AG04450 (cell line): ENCODE data around the gene SCN9A. TPM values are rescaled to one million over a fixed set of nuclear protein-coding genes. Genes with fewer than 3 reads are reported as not detected.
A peak's percentile ranks its signal among the peaks of the same experiment; 100 is the strongest.

Source experiments
- CTCF ChIA-PET: fragments of 300-600, 350-600 bp; formaldehyde crosslinking; extraction: SDS; loops from one replicate; lab custom pipeline; 2022; ENCODE audit warnings: antibody characterized with exemption, inconsistent platforms; lab: Charles Lee
- POLR2A ChIA-PET: fragments of 350-600 bp; formaldehyde crosslinking; extraction: SDS; loops from one replicate; lab custom pipeline; 2021; ENCODE audit warnings: antibody characterized with exemption, inconsistent platforms; lab: Yijun Ruan, JAX
- DNase-seq: peaks from one replicate; pipeline ENCODE4 v3.0.0-alpha.2; 2011; ENCODE audit warnings: low read depth, low spot score
- H3K27ac ChIP-seq: one replicate; pipeline ENCODE4 v1.5.1; 2012; ENCODE audit warnings: low read depth, low read length, control low read depth
- H3K27me3 ChIP-seq: one replicate; pipeline ENCODE4 v1.6.0; 2012; ENCODE audit warnings: low read length; ENCODE audit not compliant: control insufficient read depth, insufficient read depth
- H3K4me3 ChIP-seq: 2 replicates; pipeline ENCODE4 v1.5.1; 2011; ENCODE audit warnings: mild to moderate bottlenecking, low read depth, low read length, control low read depth
- H3K9me3 ChIP-seq: 2 replicates; pipeline ENCODE4 v1.5.1; 2012; ENCODE audit warnings: low read length; ENCODE audit not compliant: control insufficient read depth, insufficient read depth
- CTCF ChIP-seq: IDR thresholded peaks from 2 replicates; pipeline ENCODE4 v1.5.1; 2011; ENCODE audit warnings: low read depth, low read length, control low read depth, inconsistent platforms
- polyA plus RNA-seq: library from polyadenylated mRNA; depleted of rRNA; stranded (reverse); fragments of >200 nt; gene quantifications from 2 replicates; pipeline ENCODE4 v1.2.3, GENCODE V29; 2011

SCN9A gene
- polyA plus RNA-seq, 1 experiment: 56.8 TPM

GRCh38 chr2:166181813-166182154 is 194.0 kb downstream of the SCN9A start:
- ChIA-PET CTCF (interaction anchor here (0.6 to 5.9 kb wide), 37 partner anchors 9 to 1206 kb away, joined by 3 to 76 read pairs (median 4); partner anchors contain the start of gene SCN1A), POLR2A (no interaction called here)
- no peak; the same call in 1 of the 2 replicates for TF ChIP-seq CTCF
- Histone ChIP-seq H3K27ac (no peak overlapping the region), H3K9me3 (no peaks in the 10 kb centered on the region), H3K4me3 (no peak overlapping the region), H3K27me3 (no peaks in the 10 kb centered on the region)
- DNase-seq: no peak

GRCh38 chr2:166180951-166181812 is 194.6 kb downstream of the SCN9A start:
- no peak for DNase-seq
- peak; percentile 61 for TF ChIP-seq CTCF
- CTCF ChIA-PET: interaction anchor here (0.5 to 5.9 kb wide), 37 partner anchors 9 to 1938 kb away, joined by 3 to 76 read pairs (median 6); partner anchors contain the start of genes SCN1A and TTC21B
- no peaks in the 10 kb centered on the region for H3K27me3 ChIP-seq
- POLR2A ChIA-PET: no interaction called here
- H3K4me3 ChIP-seq: no peak overlapping the region
- no peaks in the 10 kb centered on the region for H3K9me3 ChIP-seq
- no peak overlapping the region for H3K27ac ChIP-seq

- no peak overlapping the region for H3K4me3 ChIP-seq
- no peaks in the 10 kb centered on the region for H3K27me3 ChIP-seq
- no peak for DNase-seq
- ChIA-PET CTCF (interaction anchor here (1.0 to 5.9 kb wide), 13 partner anchors 9 to 1940 kb away, joined by 3 to 76 read pairs (median 7); no protein-coding TSS in a partner anchor), POLR2A (no interaction called here)
- TF ChIP-seq CTCF: peak; percentile 22; the same call in 1 of the 2 replicates
- H3K27ac ChIP-seq: no peak overlapping the region
- H3K9me3 ChIP-seq: no peaks in the 10 kb centered on the region
Observed at GRCh38 chr2:166179201-166179600, 196.5 kb downstream of the SCN9A start.

GRCh38 chr2:166173263-166173662 is 202.5 kb downstream of the SCN9A start:
- DNase-seq: no peak
- no peak for TF ChIP-seq CTCF
- ChIA-PET POLR2A (no interaction called here), CTCF (interaction anchor here (1.1 to 3.7 kb wide), 3 partner anchors 45 to 343 kb away, joined by 4 to 25 read pairs (median 6); partner anchors contain the start of gene SCN1A)
- H3K4me3 ChIP-seq: no peak overlapping the region
- no peak overlapping the region for H3K27ac ChIP-seq
- H3K27me3 ChIP-seq: no peaks in the 10 kb centered on the region
- no peaks in the 10 kb centered on the region for H3K9me3 ChIP-seq

- Histone ChIP-seq H3K27ac (no peak overlapping the region), H3K27me3 (no peaks in the 10 kb centered on the region), H3K9me3 (no peaks in the 10 kb centered on the region), H3K4me3 (no peak overlapping the region)
- no peak for TF ChIP-seq CTCF
- POLR2A ChIA-PET: no interaction called here
- CTCF ChIA-PET: interaction anchor here (1.1 to 3.7 kb wide), 4 partner anchors 9 to 248 kb away, joined by 3 to 25 read pairs (median 6); partner anchors contain the start of gene SCN1A
- no peak for DNase-seq
Observed at GRCh38 chr2:166171216-166171615, 204.5 kb downstream of the SCN9A start.
